ENCODE data around the gene RBM46.

The RBM46 gene

DNA sequence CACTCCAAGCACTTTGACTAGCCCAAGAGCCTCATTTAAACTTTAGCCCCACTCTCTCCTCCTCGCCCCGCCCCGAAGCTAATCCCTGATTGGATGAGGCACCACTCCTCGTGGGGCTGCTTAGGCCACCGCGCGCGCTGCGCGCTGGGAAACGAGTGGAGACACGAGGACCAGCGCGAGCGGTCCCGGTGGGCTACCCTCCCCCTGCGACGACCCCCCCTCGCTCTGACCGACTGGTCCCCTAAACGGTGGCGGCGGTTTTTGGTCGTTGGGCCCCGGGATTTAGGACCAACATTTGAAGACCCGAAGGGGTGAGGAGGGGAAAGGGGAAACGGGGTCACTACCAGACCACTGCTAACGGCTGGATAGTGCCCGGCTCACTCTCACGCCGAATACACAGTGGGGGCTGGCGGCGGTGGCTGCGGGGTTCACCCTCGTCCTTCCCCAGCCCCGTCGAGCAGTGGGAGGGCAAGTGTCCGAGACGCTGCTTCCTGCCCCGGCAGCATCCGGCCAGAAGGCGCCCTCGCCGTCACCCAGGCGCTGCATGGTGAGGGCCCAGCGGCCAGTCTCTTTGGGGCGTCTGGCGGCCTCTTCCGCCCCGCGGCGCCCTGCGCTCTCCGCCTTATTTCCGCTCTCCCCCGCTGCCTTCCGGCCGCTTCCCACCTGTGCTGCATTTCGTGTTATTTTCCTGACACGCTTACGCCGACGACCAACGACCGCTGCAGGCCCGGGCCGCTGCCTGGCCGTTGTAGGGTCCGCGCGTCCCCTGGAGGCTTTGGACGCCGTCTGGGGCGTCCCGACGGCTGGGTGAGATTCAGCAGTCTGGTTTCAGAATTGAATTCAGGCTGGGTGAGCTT, at the start of gene RBM46:
RBM46 (plus strand) TSS at position 147 of the 857 bp plus-strand sequence. CDS start 15,481 bp downstream, outside the sequence.
- no peak for DNase-seq (ENCODE audit: low read depth)

- no peak for DNase-seq (ENCODE audit: low read depth)
Measured at GRCh38 chr4:154731756-154732155, 49.3 kb upstream of the RBM46 start.

- DNase-seq (ENCODE audit: low read depth): no peak
Measured at GRCh38 chr4:154732669-154733068, 48.4 kb upstream of the RBM46 start.

DNA sequence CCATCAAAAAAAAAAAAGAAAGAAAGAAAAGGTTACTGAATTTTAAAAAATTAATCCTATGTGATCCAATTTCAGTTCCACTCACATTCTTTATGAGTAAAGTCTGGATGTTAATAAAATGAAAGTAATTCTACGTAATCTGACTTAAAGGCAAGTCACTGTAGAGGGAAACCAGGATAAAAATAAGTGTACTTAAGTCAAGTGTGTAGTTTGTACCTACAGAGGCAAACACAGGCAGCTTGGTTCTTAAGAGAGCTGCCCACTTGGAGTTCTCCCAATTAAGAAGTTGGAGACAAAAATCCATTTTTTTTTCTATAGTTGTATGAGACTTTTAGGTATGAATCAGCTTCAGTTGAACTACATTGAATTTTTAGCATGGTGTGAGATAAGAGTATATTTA, 44.3 kb upstream of the RBM46 start:
- no peak for DNase-seq (ENCODE audit: low read depth)

- DNase-seq (ENCODE audit: low read depth): no peak
Measured at GRCh38 chr4:154738426-154738825, 42.6 kb upstream of the RBM46 start.

GRCh38 chr4:154739111-154739510, 42.0 kb upstream of the RBM46 start:
- no peak for DNase-seq (ENCODE audit: low read depth)

- DNase-seq (ENCODE audit: low read depth): no peak
Measured at GRCh38 chr4:154740462-154740861, 40.6 kb upstream of the RBM46 start.

GRCh38 chr4:154741131-154741665, 39.9 kb upstream of the RBM46 start:
- DNase-seq (ENCODE audit: low read depth): no peak

DNA sequence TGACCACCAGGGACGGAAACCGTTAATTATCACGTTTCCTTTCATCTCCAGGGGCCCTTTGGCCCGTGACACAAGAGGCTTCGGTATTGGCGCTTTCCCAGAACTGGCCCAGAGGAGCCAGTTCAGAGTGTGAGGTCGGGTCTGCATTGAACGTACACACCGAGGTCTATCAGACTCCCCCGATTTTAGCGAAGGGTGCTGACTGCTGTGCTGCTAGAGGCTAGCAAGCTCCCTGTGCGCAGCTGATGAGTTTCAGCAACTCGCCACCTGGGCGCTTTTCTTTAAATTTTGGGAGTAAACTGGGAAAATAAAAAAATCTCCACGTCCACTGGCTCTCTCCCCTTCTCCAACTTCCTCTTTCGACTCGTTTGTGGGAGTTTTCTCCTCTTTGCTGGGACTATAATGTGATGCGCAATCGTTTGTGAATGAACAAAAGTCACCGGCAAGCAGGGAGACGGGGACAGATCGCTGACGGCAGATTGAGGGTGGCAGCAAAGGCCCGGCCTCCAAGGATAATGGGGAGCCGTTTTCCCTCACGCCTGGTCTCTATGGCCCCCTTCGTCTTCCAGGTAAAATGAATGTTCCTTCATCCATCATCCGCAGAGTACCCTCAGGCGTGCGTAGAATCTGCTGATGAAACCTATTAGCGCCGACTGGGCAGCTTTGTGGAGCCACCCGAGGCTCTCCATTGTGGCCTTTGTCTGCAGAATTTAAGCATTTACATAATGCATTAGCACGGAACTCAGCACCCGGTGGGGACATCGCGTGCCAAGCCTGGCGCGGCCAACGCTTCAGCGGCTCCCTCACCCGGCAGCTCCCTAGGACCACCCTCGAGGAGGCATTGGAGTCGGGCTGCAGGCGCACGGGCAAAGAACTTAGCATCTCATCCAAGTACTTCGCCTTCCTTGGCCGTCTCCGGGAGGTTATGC, 38.9 kb upstream of the RBM46 start:
- no peak for DNase-seq (ENCODE audit: low read depth)

DNA sequence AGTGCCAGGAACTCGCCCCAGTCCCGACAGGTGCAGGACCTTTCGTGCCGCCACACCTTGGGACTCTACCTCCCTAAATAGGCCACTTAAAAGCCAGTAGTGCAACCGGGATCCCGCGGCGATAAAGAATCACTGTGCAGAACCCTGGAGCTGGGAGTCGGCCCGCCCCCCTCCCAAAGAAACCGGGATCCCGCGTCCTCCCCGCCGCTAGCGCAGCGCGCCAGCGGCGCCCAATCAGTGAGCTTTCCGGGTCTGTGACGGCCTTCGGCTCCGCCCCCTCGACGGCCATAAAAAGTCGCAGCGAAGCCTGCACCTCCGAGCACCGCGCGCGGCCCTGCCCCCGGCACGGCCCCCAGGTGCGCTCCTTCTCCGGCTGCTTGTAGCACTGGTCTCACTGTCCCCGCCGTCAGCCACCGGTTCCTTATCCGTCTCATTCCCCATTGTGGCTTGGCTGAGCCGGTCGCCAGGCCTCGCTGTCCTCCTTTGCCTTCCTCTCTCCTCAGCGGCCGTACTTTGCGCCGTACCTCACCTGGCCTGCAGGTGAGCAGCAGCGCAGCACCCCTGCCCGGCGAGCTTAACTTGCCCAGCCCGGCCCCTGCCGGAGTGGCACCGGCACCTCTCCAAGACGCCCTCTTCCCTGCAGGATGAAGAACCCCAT, 37.3 kb upstream of the RBM46 start, which contains the start of gene LRAT:
LRAT (plus strand) TSS at position 318 of the 658 bp plus-strand sequence; CDS start at position 645, 327 bp downstream.
- no peak for DNase-seq (ENCODE audit: low read depth)

- no peak for DNase-seq (ENCODE audit: low read depth)
Measured at GRCh38 chr4:154744341-154744926, 36.6 kb upstream of the RBM46 start.

- no peak for DNase-seq (ENCODE audit: low read depth)
Measured at GRCh38 chr4:154757713-154758112, 23.4 kb upstream of the RBM46 start.

DNA sequence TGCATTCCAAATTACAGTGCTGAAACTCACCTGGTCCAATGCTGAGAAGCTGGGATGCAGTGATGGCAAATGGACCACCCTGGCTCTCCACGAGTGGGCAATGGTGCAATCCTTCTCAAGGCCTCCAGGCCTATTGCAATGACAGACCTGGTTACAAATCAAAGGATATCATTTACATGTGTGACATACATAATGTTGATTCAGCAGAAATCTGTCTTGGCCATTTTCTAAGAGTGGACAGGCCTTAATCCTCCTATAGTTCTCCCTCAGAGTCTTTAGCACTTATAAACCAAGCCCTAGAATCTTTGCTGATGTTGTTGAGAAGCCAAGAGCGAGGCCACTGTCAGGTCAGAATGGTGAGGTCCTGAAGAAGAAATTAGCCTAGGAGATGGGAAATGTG, 20.2 kb upstream of the RBM46 start:
- DNase-seq (ENCODE audit: low read depth): no peak

DNA sequence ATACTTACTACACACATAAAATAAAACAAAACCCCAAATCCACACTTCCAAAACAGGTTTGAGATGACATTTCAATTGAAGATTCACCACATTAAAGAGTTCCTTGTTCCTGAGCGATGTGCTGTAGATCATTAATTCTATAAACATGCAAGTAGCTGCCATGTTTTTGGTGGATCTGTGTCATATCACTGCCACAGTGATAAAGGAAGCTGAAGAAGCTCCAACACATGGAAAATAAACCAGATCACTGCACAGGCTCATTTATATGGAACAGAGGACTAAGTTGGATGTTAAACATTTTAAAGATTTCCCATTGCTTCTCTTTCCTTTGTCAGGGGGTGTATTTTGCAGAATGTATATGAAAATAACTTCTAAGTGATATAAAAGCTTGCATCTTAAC, 2.8 kb upstream of the RBM46 start:
- no peak for DNase-seq (ENCODE audit: low read depth)

- no peak for DNase-seq (ENCODE audit: low read depth)
Measured at GRCh38 chr4:154779362-154779947, 1.6 kb upstream of the RBM46 start.

- no peak for DNase-seq (ENCODE audit: low read depth)
Measured at GRCh38 chr4:154781983-154782293, 866 bp downstream of the RBM46 start.

GRCh38 chr4:154807042-154807630, 26.1 kb downstream of the RBM46 start:
- DNase-seq (ENCODE audit: low read depth): no peak

DNA sequence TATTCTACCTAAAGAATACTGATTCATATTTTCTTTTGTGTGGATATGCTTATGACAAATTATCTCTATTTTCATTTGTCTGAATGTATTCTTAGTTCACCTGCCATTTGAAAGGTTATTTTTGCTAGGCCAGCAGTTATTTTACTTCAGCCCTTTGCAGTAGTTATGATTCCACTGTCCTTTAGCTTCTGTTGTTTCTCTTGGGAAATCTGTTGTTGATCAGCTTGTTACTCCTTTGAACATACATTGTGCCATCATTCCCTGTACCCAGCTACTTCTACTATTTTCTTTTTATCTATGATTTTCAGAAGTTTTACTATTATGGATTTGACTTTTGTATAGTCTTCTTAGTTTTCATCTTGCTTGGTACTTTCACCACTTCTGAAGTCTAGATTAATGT, 37.2 kb downstream of the RBM46 start:
- no peak for DNase-seq (ENCODE audit: low read depth)

GRCh38 chr4:154822775-154823174, 41.7 kb downstream of the RBM46 start:
- DNase-seq (ENCODE audit: low read depth): no peak

DNA sequence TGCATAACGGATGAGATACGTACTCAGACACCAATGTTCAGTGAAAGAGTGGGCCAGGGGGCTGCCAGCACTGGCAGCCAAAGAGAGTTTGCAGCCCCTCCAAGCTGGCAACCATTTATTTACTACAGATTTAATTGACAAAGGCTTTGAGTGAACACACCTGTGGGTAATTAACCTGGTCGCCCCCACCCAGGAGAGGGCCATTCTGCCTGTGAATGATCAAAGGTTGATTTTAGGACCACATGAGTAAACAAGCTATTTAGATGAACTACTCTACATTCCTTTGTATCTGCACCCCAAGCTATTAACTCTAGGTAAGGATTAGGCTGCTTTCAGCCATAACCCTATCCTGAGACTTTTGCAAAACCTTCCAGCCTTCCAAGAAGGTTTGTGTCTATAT, 55.0 kb downstream of the RBM46 start:
- DNase-seq (ENCODE audit: low read depth): no peak

DNA sequence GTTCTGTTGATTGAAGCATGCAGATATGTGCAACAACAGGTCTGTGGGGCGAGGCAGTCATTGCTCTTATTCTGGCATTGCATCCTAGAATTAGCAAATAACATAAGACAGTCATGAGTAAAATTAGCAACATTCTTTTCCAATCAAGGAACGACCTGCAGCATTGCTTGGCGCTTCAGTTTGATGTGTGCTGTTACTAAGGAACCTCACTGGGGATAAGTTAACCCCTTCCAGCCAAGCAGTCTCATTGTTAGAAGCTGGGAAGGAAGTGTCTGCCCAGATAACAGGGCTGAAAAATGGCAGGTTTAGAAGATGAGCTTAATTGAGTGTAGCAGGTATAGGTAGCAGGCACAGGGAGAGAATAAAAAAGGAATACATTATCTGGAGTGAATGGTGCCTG, 55.4 kb downstream of the RBM46 start:
- DNase-seq (ENCODE audit: low read depth): no peak
